Retinal pigment epithelial cell (primary cell): ENCODE data around the gene SASH3.

Experiments used
- DNase-seq: peaks from one replicate; pipeline ENCODE4 v3.0.0-alpha.2; 2010; ENCODE audit warnings: low read depth
- H3K4me3 ChIP-seq: 2 replicates; pipeline ENCODE4 v1.5.1; 2011; ENCODE audit warnings: mild to moderate bottlenecking, low read length, control low read depth, moderate library complexity
- CTCF ChIP-seq: conservative IDR thresholded peaks from 2 replicates; pipeline ENCODE4 v1.5.1; 2011; ENCODE audit warnings: low read depth, low read length, control low read depth, inconsistent platforms

Gene SASH3

GRCh38 chrX:129779747-129780146, at the start of gene SASH3:
SASH3 (plus strand) TSS chrX:129779949; CDS start chrX:129780098, 149 bp downstream.
- DNase-seq = no peak
- no peak within 1 kb of the TSS for H3K4me3 ChIP-seq
- TF ChIP-seq CTCF = no peak

GRCh38 chrX:129731228-129731627, 48.5 kb upstream of the SASH3 start:
- H3K4me3 ChIP-seq = no peak overlapping the region
- no peak for TF ChIP-seq CTCF
- DNase-seq = no peak

GRCh38 chrX:129732857-129733256, 46.9 kb upstream of the SASH3 start:
- TF ChIP-seq CTCF = no peak

GRCh38 chrX:129733335-129733734, 46.4 kb upstream of the SASH3 start:
- DNase-seq = no peak
- no peak for TF ChIP-seq CTCF

More at GRCh38 chrX:129732857-129733256, 46.9 kb upstream of the SASH3 start:
- no peak overlapping the region for H3K4me3 ChIP-seq
- no peak for DNase-seq

GRCh38 chrX:129736491-129736890, 43.3 kb upstream of the SASH3 start:
- no peak for DNase-seq
- TF ChIP-seq CTCF = no peak
- H3K4me3 ChIP-seq = no peak overlapping the region

More at GRCh38 chrX:129733335-129733734, 46.4 kb upstream of the SASH3 start:
- H3K4me3 ChIP-seq = no peak overlapping the region

- DNase-seq = no peak
- no peak overlapping the region for H3K4me3 ChIP-seq
- TF ChIP-seq CTCF = no peak
Observed at GRCh38 chrX:129737916-129738315, 41.8 kb upstream of the SASH3 start.

- no peak for TF ChIP-seq CTCF
- no peak within 1 kb of the TSS for H3K4me3 ChIP-seq
- no peak for DNase-seq
Observed at GRCh38 chrX:129738466-129739308, 41.1 kb upstream of the SASH3 start, which contains the start of gene XPNPEP2. XPNPEP2 (plus strand) TSS chrX:129738979; CDS start chrX:129739214, 235 bp downstream.
